ENCODE results near the gene CBX1.

The CBX1 gene

GRCh38 chr17:48102798-48103715, 1.8 kb upstream of the CBX1 start:
- no peak for TF ChIP-seq CTCF (IDR thresholded peaks at IDR 0.05; ENCODE audit: low read depth, low read length)
- no peaks in the 10 kb centered on the region for H3K4me1 ChIP-seq
- no peaks in the 10 kb centered on the region for H3K27me3 ChIP-seq
- H3K9me3 ChIP-seq: no peaks in the 10 kb centered on the region
- H3K4me3 ChIP-seq (ENCODE audit: low read depth, low read length): no peak overlapping the region
- no peaks in the 10 kb centered on the region; the same call in 1 of the 2 replicates for H3K36me3 ChIP-seq
- DNase-seq: no peak

- Histone ChIP-seq H3K4me1 (no peaks in the 10 kb centered on the region), H3K9me3 (no peaks in the 10 kb centered on the region), H3K27me3 (no peaks in the 10 kb centered on the region), H3K36me3 (no peaks in the 10 kb centered on the region; the same call in 1 of the 2 replicates), H3K4me3 (ENCODE audit: low read depth, low read length) (no peak overlapping the region; the same call in 1 of the 2 replicates)
- TF ChIP-seq CTCF (IDR thresholded peaks at IDR 0.05; ENCODE audit: low read depth, low read length): no peak
- DNase-seq: no peak
Observed at GRCh38 chr17:48102043-48102750, 919 bp upstream of the CBX1 start.

GRCh38 chr17:48100591-48101011, 677 bp downstream of the CBX1 start:
- no peak for TF ChIP-seq CTCF (IDR thresholded peaks at IDR 0.05; ENCODE audit: low read depth, low read length)
- Histone ChIP-seq H3K9me3 (no peaks in the 10 kb centered on the region), H3K4me1 (no peaks in the 10 kb centered on the region), H3K4me3 (ENCODE audit: low read depth, low read length) (peak overlapping the region; percentile 91), H3K36me3 (peaks cover 6% of the 10 kb centered on the region), H3K27me3 (no peaks in the 10 kb centered on the region)
- DNase-seq: no peak

- no peak for TF ChIP-seq CTCF (IDR thresholded peaks at IDR 0.05; ENCODE audit: low read depth, low read length)
- Histone ChIP-seq H3K4me1 (no peaks in the 10 kb centered on the region), H3K27me3 (no peaks in the 10 kb centered on the region), H3K36me3 (peaks cover 10% of the 10 kb centered on the region), H3K4me3 (ENCODE audit: low read depth, low read length) (peak overlapping the region; percentile 91), H3K9me3 (no peaks in the 10 kb centered on the region)
- DNase-seq: no peak
Observed at GRCh38 chr17:48100160-48100559, 1.1 kb downstream of the CBX1 start.

- H3K4me3 ChIP-seq (ENCODE audit: low read depth, low read length): no peak overlapping the region
- H3K36me3 ChIP-seq: peaks cover 20% of the 10 kb centered on the region
- no peaks in the 10 kb centered on the region for H3K9me3 ChIP-seq
- no peak for TF ChIP-seq CTCF (IDR thresholded peaks at IDR 0.05; ENCODE audit: low read depth, low read length)
- H3K4me1 ChIP-seq: no peaks in the 10 kb centered on the region
- H3K27me3 ChIP-seq: no peaks in the 10 kb centered on the region
- no peak for DNase-seq
Observed at GRCh38 chr17:48095611-48096010, 5.7 kb downstream of the CBX1 start.

Data from BE2C (cell line).